GM12874 (cell line): Measurements from ENCODE around the gene PASK.

Source experiments
- CTCF ChIP-seq: IDR thresholded peaks from 2 replicates; pipeline ENCODE4 v1.5.1; 2011; ENCODE audit warnings: low read depth, mild to moderate bottlenecking, control low read depth, low read length, moderate library complexity; ENCODE audit not compliant: insufficient read depth

Gene PASK

GRCh38 chr2:241067501-241068135 lies 81.7 kb downstream of the PASK start:
- TF ChIP-seq CTCF, result no peak

DNA sequence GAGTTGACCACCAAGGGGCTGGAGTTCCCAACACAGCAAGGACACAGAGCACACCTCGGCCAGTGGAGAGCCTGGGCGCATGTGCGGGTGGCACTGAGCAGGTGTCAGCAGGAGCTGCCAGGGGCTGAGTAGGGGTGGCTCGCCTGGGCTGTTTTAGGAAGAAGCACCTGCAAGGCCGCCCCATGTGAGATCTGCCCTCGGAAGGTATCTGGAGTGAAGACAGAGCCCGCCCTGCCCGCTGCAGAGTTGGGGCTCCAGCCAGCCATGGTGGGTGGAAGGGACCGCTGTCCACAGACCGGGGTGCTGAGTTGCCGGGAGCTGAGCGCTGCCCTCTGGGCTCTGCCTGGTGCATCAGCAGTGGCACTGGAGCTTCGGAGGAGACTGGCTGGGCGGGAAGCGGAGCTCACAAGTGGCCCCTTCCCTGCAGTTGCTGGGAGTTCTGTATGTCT lies 82.4 kb downstream of the PASK start:
- TF ChIP-seq CTCF, result no peak

GRCh38 chr2:241066171-241066892 lies 82.9 kb downstream of the PASK start:
- TF ChIP-seq CTCF, result no peak

DNA sequence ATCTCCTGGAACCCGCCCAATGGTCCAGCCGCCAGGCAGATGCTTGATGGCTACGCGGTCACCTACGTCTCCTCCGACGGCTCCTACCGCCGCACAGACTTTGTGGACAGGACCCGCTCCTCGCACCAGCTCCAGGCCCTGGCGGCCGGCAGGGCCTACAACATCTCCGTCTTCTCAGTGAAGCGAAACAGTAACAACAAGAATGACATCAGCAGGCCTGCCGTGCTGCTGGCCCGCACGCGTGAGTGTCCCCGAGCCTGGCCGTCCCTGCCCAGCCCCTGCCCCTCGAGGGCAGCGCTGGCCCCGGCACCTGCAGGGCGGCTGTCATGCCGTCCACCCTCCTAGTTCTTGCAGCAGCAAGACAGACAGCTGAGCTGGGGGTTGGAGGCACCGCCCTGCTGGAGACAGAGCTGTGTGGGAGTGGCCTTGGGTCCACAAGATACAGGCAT lies 83.9 kb downstream of the PASK start:
- no peak for TF ChIP-seq CTCF

DNA sequence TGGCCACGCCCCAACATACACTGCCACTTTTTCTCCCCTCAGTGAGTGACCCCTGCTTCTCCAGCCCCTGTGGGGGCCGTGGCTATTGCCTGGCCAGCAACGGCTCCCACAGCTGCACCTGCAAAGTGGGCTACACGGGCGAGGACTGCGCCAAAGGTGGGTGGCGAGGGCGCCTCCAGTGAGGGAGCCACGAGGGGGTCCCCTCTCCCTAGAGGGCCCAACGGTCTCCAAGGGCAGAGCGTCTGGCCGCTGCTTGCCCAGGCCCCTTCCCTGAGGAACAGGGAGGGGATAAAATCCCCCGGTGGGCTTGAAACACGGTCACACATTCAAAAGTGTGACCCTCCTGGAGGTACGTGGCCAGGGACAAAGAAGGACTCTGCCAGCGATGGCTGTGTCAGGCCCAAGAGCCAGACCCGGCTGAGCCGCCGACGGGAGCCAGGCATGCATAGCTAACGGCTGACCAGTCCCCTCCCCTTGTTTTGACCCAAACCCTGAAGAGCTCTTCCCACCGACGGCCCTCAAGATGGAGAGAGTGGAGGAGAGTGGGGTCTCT lies 84.4 kb downstream of the PASK start:
- no peak for TF ChIP-seq CTCF

GRCh38 chr2:241064008-241064801 lies 85.1 kb downstream of the PASK start:
- no peak for TF ChIP-seq CTCF

DNA sequence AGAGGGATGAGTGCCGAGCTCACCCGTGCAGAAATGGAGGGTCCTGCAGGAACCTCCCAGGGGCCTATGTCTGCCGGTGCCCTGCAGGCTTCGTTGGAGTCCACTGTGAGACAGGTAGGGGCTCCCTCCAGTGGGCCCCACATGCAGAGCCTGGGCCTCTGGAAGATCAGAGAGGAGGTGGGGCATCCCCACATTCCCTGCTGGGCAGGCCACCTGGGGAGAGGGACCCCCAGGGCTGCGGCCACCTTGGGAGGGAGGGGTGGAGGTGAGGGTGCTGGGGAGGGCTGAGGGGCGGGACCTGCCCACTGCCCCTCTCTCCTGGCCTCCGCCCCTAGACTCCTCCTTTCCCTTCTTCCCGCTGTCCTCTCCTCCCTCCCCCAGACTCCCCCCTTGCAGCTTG lies 85.7 kb downstream of the PASK start:
- TF ChIP-seq CTCF, result no peak
